ENCODE results near the gene CASP8. TPM values are rescaled to one million over a fixed set of nuclear protein-coding genes. Genes with fewer than 3 reads are reported as not detected.

The CASP8 gene
- polyA plus RNA-seq, 1 donor from 2014 or later = not detected

GRCh38 chr2:201264472-201265173 is 4.3 kb downstream of the CASP8 start:
- no peak overlapping the region for H3K27ac ChIP-seq (ENCODE audit: low read length)
- H3K4me3 ChIP-seq (ENCODE audit: low read length) = no peak overlapping the region
- H3K9ac ChIP-seq (ENCODE audit: low read length) = no peak overlapping the region
- H3K9me3 ChIP-seq (ENCODE audit: low read length) = no peaks in the 10 kb centered on the region
- TF ChIP-seq CTCF (IDR thresholded peaks at IDR 0.05; ENCODE audit: poor library complexity, severe bottlenecking) (no peak), RAD21 (conservative IDR thresholded peaks at IDR 0.05) (no peak), REST (IDR thresholded peaks at IDR 0.05; ENCODE audit: borderline replicate concordance) (no peak), MXI1 (conservative IDR thresholded peaks at IDR 0.05; ENCODE audit: poor library complexity, severe bottlenecking) (no peak), EP300 (conservative IDR thresholded peaks at IDR 0.05; ENCODE audit: poor library complexity, severe bottlenecking) (no peak)
- no peak overlapping the region for H2AFZ ChIP-seq (ENCODE audit: low read depth, low read length)
- H3K4me2 ChIP-seq (ENCODE audit: low read length) = no peak overlapping the region
- H3K79me2 ChIP-seq (replicated peaks; ENCODE audit: insufficient read depth, low read length) = no peaks in the 10 kb centered on the region
- no peaks in the 10 kb centered on the region for H3F3A ChIP-seq (ENCODE audit: insufficient read depth, low read length, poor library complexity, severe bottlenecking)
- no peaks in the 10 kb centered on the region for H3K36me3 ChIP-seq (ENCODE audit: insufficient read depth, low read length)
- no peaks in the 10 kb centered on the region for H4K20me1 ChIP-seq (ENCODE audit: insufficient read depth)
- H3K9me2 ChIP-seq (ENCODE audit: insufficient read depth, low read length) = no peaks in the 10 kb centered on the region
- no peaks in the 10 kb centered on the region for H3K27me3 ChIP-seq (ENCODE audit: insufficient read depth, low read depth, low read length)

- no peaks in the 10 kb centered on the region for H3K27me3 ChIP-seq (ENCODE audit: insufficient read depth, low read depth, low read length)
- H3K9me3 ChIP-seq (ENCODE audit: low read length) = no peaks in the 10 kb centered on the region
- H3K36me3 ChIP-seq (ENCODE audit: insufficient read depth, low read length) = no peaks in the 10 kb centered on the region
- H3F3A ChIP-seq (ENCODE audit: insufficient read depth, low read length, poor library complexity, severe bottlenecking) = no peaks in the 10 kb centered on the region
- H2AFZ ChIP-seq (ENCODE audit: low read depth, low read length) = no peak overlapping the region
- no peak overlapping the region for H3K27ac ChIP-seq (ENCODE audit: low read length)
- no peak overlapping the region for H3K9ac ChIP-seq (ENCODE audit: low read length)
- no peak for TF ChIP-seq CTCF (IDR thresholded peaks at IDR 0.05; ENCODE audit: poor library complexity, severe bottlenecking)
- TF ChIP-seq SMC3 (conservative IDR thresholded peaks at IDR 0.05; ENCODE audit: poor library complexity) = no peak
- TF ChIP-seq MXI1 (conservative IDR thresholded peaks at IDR 0.05; ENCODE audit: poor library complexity, severe bottlenecking) = no peak
- TF ChIP-seq EP300 (conservative IDR thresholded peaks at IDR 0.05; ENCODE audit: poor library complexity, severe bottlenecking) = no peak
- no peak for TF ChIP-seq EZH2 (IDR thresholded peaks at IDR 0.05; ENCODE audit: borderline replicate concordance, insufficient read depth, low read length, poor library complexity, severe bottlenecking)
- TF ChIP-seq RAD21 (conservative IDR thresholded peaks at IDR 0.05) = no peak
- TF ChIP-seq POLR2AphosphoS5 (IDR thresholded peaks at IDR 0.05) = no peak
- no peak for TF ChIP-seq REST (IDR thresholded peaks at IDR 0.05; ENCODE audit: borderline replicate concordance)
- no peak for TF ChIP-seq TAF1 (IDR thresholded peaks at IDR 0.05; ENCODE audit: low read depth)
- H3K4me3 ChIP-seq (ENCODE audit: low read length) = no peak overlapping the region
- no peak overlapping the region for H3K4me2 ChIP-seq (ENCODE audit: low read length)
- no peaks in the 10 kb centered on the region for H3K79me2 ChIP-seq (replicated peaks; ENCODE audit: insufficient read depth, low read length)
- no peaks in the 10 kb centered on the region for H4K20me1 ChIP-seq (ENCODE audit: insufficient read depth)
- H3K9me2 ChIP-seq (ENCODE audit: insufficient read depth, low read length) = no peaks in the 10 kb centered on the region
Observed at GRCh38 chr2:201266629-201267028, 6.3 kb downstream of the CASP8 start.

Measured in neural cell (in vitro differentiated cells).